ENCODE measurements around the gene MAGI2. TPM values are rescaled to one million over a fixed set of nuclear protein-coding genes. Genes with fewer than 3 reads are reported as not detected.

Gene MAGI2
- total RNA-seq, 1 donor from 2014 or later, result 10.7 TPM

DNA sequence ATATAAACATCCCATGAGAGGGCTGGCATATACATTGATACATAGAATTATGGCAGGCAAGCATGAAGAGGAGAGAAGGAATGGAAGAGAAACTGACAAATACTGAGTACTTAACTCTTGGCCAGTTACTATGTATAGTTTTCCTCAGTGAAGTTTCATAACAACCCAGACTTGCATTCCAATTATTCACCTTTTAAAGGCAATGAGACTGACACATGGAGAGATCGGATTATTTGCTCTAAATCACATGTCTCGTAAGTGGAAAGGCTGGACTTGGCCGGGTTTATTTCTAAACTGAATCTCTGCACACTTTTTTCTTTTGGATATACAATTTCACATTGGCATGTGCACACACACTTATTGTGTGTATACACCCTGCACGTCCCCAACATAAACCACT, 1106.6 kb downstream of the MAGI2 start:
- Mint-ChIP-seq H3K4me1 (ENCODE audit: unreplicated experiment) (no peaks in the 10 kb centered on the region), H3K27ac (ENCODE audit: unreplicated experiment) (no peak overlapping the region), H3K4me3 (ENCODE audit: unreplicated experiment) (no peak overlapping the region), H3K9me3 (ENCODE audit: unreplicated experiment) (no peaks in the 10 kb centered on the region), H3K36me3 (ENCODE audit: unreplicated experiment) (no peaks in the 10 kb centered on the region), H3K27me3 (ENCODE audit: unreplicated experiment) (peaks cover 8% of the 10 kb centered on the region)
- no peak for DNase-seq (ENCODE audit: extremely low spot score, unreplicated experiment)
- TF ChIP-seq, protein P1, sequence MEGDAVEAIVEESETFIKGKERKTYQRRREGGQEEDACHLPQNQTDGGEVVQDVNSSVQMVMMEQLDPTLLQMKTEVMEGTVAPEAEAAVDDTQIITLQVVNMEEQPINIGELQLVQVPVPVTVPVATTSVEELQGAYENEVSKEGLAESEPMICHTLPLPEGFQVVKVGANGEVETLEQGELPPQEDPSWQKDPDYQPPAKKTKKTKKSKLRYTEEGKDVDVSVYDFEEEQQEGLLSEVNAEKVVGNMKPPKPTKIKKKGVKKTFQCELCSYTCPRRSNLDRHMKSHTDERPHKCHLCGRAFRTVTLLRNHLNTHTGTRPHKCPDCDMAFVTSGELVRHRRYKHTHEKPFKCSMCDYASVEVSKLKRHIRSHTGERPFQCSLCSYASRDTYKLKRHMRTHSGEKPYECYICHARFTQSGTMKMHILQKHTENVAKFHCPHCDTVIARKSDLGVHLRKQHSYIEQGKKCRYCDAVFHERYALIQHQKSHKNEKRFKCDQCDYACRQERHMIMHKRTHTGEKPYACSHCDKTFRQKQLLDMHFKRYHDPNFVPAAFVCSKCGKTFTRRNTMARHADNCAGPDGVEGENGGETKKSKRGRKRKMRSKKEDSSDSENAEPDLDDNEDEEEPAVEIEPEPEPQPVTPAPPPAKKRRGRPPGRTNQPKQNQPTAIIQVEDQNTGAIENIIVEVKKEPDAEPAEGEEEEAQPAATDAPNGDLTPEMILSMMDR (IDR thresholded peaks at IDR 0.05), result no peak

DNA sequence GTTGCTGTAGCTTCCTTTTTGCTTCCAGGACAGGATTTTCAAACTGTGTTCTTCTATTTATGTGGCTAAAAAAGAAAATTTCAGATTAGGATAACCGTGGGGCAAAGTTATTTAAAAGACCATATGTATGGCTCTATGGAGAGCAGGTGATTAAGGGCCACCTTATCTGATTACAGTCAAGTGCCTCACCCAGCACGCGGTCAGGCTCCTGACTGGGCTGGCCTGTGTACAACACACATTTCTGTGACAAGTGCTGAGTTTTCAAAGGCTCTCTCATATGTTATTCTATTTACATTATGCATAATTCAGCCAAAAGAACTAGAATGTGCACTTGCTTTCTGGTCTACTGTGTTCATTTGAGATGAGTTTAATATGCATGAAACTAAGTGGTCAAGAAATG, 1107.5 kb downstream of the MAGI2 start:
- Mint-ChIP-seq H3K27me3 (ENCODE audit: unreplicated experiment) (peaks cover 8% of the 10 kb centered on the region), H3K36me3 (ENCODE audit: unreplicated experiment) (no peaks in the 10 kb centered on the region), H3K4me3 (ENCODE audit: unreplicated experiment) (no peak overlapping the region), H3K9me3 (ENCODE audit: unreplicated experiment) (no peaks in the 10 kb centered on the region), H3K4me1 (ENCODE audit: unreplicated experiment) (no peaks in the 10 kb centered on the region), H3K27ac (ENCODE audit: unreplicated experiment) (no peak overlapping the region)
- TF ChIP-seq, protein P1 (IDR thresholded peaks at IDR 0.05), result no peak
- no peak for DNase-seq (ENCODE audit: extremely low spot score, unreplicated experiment)

DNA sequence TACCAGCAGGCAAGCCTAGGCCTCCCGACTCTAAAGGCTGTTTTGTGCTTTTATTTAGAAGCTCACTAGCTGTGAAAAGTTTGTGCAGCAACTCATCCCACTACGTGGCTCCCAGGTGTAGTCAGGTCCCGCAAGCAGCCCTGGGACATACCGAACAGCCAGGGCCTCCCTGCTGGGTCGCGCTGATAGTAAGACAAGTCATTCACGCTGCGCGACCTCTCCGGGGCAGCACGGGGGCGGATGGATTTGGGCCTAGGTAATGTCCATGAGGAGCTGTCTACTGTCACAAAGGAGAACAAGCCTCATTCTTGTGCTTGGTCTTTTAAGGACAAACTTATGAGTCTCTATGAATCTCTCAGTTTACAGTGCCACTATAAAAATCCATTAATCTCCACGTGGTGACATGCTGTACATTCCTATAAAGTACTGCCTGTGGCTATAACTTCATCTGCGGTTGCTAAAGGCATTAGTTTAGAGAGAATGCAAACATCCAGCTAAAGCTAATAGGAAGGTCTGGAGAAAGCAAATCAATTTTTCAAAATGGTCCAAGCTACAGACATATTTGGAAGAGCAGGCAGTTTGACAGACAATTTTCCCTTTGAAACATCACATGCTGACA, 1108.1 kb downstream of the MAGI2 start:
- Mint-ChIP-seq H3K4me1 (ENCODE audit: unreplicated experiment) (no peaks in the 10 kb centered on the region), H3K9me3 (ENCODE audit: unreplicated experiment) (no peaks in the 10 kb centered on the region), H3K36me3 (ENCODE audit: unreplicated experiment) (no peaks in the 10 kb centered on the region), H3K4me3 (ENCODE audit: unreplicated experiment) (no peak overlapping the region), H3K27me3 (ENCODE audit: unreplicated experiment) (peaks cover 8% of the 10 kb centered on the region), H3K27ac (ENCODE audit: unreplicated experiment) (no peak overlapping the region)
- DNase-seq (ENCODE audit: extremely low spot score, unreplicated experiment), result no peak
- TF ChIP-seq, protein P1 (IDR thresholded peaks at IDR 0.05), result no peak

DNA sequence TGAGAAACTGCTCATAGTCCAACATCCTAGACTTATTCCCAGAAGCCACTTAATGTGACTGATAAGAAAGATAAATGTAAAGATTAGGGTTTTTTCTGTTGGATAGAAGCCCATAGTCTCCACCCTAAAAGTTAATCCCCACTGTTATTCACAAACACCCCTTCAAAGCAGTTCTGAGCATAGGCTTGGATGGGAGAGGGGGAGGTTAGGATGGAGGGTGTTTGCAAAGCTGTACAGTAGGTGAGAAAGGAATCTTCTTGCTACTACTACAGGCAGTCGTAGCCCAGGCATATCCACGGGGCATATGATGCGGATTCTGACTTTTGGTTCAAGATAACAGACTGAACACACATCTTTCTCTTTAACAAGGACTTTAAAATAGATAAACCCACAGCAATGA, 1119.0 kb downstream of the MAGI2 start:
- Mint-ChIP-seq H3K9me3 (ENCODE audit: unreplicated experiment) (no peaks in the 10 kb centered on the region), H3K4me1 (ENCODE audit: unreplicated experiment) (no peaks in the 10 kb centered on the region), H3K36me3 (ENCODE audit: unreplicated experiment) (no peaks in the 10 kb centered on the region), H3K27me3 (ENCODE audit: unreplicated experiment) (peaks cover 8% of the 10 kb centered on the region), H3K27ac (ENCODE audit: unreplicated experiment) (no peak overlapping the region), H3K4me3 (ENCODE audit: unreplicated experiment) (no peak overlapping the region)
- DNase-seq (ENCODE audit: extremely low spot score, unreplicated experiment), result no peak
- TF ChIP-seq, protein P1 (IDR thresholded peaks at IDR 0.05), result no peak

DNA sequence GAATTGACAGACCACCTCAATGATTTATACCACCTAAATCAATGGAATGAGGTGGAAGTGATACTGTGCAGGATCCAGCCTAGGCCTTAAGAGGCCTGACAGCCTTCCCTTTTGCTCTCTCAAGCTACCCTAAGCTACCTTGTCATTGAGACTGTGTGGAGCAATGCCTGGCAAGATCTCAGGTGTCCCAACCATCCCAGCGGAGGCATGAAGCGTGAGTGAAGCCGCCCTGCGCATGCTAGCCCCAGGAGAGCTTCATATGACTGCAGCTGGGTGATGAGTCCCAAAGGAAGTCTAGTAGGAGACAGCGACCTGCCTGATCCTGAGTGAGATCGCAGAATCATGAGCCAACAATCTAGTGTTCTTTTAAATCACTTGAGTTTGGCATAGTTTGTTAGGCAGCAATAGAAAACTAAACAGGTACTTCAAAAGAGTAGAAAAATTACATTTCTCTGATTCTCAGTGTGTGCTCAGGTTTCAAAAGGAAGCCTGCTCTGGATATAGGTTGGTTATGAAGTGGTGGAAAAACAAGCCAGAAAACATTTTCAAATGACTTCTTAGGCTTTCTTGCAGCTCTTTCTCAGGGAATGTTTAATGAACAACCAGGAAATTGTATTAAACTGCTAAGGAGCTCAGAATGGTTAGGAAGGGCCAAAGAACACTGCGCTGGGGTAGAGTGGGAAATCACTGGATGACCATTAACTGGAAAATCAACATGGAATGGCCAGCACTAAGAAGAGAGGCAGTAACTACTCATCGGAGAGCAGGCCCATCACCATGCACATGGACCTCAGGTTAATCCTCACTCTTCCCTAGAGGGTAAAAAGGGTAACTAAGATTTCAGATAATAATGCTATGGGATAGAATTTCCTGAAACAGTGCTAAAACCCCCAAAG, 1119.7 kb downstream of the MAGI2 start:
- no peak for DNase-seq (ENCODE audit: extremely low spot score, unreplicated experiment)
- H3K4me3 Mint-ChIP-seq (ENCODE audit: unreplicated experiment), result no peak overlapping the region
- TF ChIP-seq, protein P1 (IDR thresholded peaks at IDR 0.05), result no peak
- no peak overlapping the region for H3K27ac Mint-ChIP-seq (ENCODE audit: unreplicated experiment)
- no peaks in the 10 kb centered on the region for H3K9me3 Mint-ChIP-seq (ENCODE audit: unreplicated experiment)
- H3K27me3 Mint-ChIP-seq (ENCODE audit: unreplicated experiment), result peaks cover 5% of the 10 kb centered on the region
- H3K4me1 Mint-ChIP-seq (ENCODE audit: unreplicated experiment), result no peaks in the 10 kb centered on the region
- H3K36me3 Mint-ChIP-seq (ENCODE audit: unreplicated experiment), result no peaks in the 10 kb centered on the region

Measured in osteocyte (in vitro differentiated cells).